WERI-Rb-1 (cell line): ENCODE results near the gene PIBF1.

ENCODE experiments used
- DNase-seq: peaks from one replicate; pipeline ENCODE4 v3.0.0-alpha.2; 2020
- H3K27ac ChIP-seq: fragments of 250-450 bp; sonication (Bioruptor Pico); 2 replicates; pipeline ENCODE4 v1.5.1; 2020; ENCODE audit warnings: mild to moderate bottlenecking, moderate library complexity
- H3K27me3 ChIP-seq: fragments of 250-450 bp; sonication (Bioruptor Pico); 2 replicates; pipeline ENCODE4 v1.5.1; 2021; ENCODE audit warnings: mild to moderate bottlenecking, low read depth, moderate library complexity; ENCODE audit not compliant: insufficient read depth, severe bottlenecking
- H3K36me3 ChIP-seq: fragments of 250-450 bp; sonication (Bioruptor Pico); 2 replicates; pipeline ENCODE4 v1.5.1; 2020; ENCODE audit warnings: mild to moderate bottlenecking, moderate library complexity
- H3K4me3 ChIP-seq: 2 replicates; pipeline ENCODE4 v1.5.1; 2011; ENCODE audit warnings: low read depth, mild to moderate bottlenecking, control low read depth, low read length
- H3K9me3 ChIP-seq: fragments of 250-450 bp; sonication (Bioruptor Pico); 2 replicates; pipeline ENCODE4 v1.5.1; 2021; ENCODE audit warnings: mild to moderate bottlenecking, moderate library complexity; ENCODE audit not compliant: severe bottlenecking
- TF ChIP-seq, protein P1 (sequence below): IDR thresholded peaks from 2 replicates; pipeline ENCODE4 v1.5.1; 2011; ENCODE audit warnings: low read depth, mild to moderate bottlenecking, control low read depth, inconsistent platforms, low read length

The PIBF1 gene

DNA sequence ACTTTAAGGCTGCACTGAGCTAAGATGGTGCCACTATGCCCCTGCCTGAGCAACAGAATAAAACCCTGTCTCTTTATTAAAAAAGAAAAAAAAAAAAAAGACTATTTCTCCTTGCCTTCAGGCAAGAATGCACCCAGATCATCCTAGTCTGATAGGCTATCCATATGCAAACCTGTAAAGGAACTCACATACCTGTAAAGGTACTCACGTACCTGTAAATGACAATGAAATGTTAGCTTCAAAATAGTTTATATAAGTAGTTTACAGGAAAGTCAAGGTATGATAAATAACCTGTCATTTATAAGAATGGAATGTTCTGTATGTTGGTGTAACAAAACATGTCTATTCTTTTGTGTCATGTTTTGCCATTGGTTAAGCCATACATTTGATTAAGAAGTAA is 86.3 kb downstream of the PIBF1 start:
- no peak for DNase-seq
- H3K27ac ChIP-seq: no peak overlapping the region
- H3K36me3 ChIP-seq: peaks cover 3% of the 10 kb centered on the region
- H3K27me3 ChIP-seq: no peaks in the 10 kb centered on the region
- TF ChIP-seq, protein P1, sequence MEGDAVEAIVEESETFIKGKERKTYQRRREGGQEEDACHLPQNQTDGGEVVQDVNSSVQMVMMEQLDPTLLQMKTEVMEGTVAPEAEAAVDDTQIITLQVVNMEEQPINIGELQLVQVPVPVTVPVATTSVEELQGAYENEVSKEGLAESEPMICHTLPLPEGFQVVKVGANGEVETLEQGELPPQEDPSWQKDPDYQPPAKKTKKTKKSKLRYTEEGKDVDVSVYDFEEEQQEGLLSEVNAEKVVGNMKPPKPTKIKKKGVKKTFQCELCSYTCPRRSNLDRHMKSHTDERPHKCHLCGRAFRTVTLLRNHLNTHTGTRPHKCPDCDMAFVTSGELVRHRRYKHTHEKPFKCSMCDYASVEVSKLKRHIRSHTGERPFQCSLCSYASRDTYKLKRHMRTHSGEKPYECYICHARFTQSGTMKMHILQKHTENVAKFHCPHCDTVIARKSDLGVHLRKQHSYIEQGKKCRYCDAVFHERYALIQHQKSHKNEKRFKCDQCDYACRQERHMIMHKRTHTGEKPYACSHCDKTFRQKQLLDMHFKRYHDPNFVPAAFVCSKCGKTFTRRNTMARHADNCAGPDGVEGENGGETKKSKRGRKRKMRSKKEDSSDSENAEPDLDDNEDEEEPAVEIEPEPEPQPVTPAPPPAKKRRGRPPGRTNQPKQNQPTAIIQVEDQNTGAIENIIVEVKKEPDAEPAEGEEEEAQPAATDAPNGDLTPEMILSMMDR: no peak
- no peaks in the 10 kb centered on the region for H3K9me3 ChIP-seq
- no peak overlapping the region for H3K4me3 ChIP-seq

DNA sequence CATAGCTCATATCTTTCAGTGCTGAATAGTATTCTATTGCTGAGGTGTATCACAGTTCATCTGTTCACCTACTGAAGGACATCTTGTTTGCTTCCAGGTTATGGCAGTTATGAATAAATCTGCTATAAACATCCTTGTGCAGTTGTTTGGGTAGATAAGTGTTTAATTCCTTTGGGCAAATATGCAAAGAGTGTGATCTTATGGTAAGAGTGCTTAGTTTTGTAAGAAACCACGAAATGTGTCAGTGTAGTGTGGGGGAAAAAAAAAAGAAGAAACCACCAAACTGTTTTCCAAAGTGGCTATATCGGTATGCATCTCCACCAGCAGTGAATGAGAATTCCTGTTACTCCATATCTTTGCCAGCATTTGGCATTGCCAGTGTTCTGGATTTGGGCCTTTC is 93.3 kb downstream of the PIBF1 start:
- no peak overlapping the region for H3K4me3 ChIP-seq
- no peak overlapping the region for H3K27ac ChIP-seq
- DNase-seq: no peak
- no peaks in the 10 kb centered on the region for H3K9me3 ChIP-seq
- H3K36me3 ChIP-seq: no peaks in the 10 kb centered on the region; the same call in 1 of the 2 replicates
- H3K27me3 ChIP-seq: no peaks in the 10 kb centered on the region
- TF ChIP-seq, protein P1: no peak

DNA sequence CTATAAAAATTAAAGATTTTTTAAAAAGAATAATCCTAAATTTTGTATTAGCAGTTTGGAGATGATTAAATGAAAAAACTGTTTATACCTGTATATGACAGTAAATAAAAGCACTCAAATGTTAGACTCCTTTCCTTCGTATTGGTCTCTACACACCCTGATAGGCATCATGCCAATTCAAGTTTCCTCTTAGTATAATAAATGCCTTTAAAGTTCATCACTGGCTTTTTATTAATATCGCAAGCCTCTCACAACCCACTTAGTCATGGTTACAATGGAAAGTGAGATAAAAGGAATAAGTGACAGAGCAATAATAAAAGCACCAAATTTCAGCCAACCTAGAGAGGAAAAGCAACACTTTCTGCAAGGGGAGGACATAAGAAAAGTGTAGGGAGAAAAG is 102.2 kb downstream of the PIBF1 start:
- TF ChIP-seq, protein P1: no peak
- H3K27ac ChIP-seq: no peak overlapping the region
- no peaks in the 10 kb centered on the region for H3K27me3 ChIP-seq
- no peaks in the 10 kb centered on the region for H3K9me3 ChIP-seq
- H3K4me3 ChIP-seq: no peak overlapping the region
- DNase-seq: no peak
- no peaks in the 10 kb centered on the region; the same call in 1 of the 2 replicates for H3K36me3 ChIP-seq

DNA sequence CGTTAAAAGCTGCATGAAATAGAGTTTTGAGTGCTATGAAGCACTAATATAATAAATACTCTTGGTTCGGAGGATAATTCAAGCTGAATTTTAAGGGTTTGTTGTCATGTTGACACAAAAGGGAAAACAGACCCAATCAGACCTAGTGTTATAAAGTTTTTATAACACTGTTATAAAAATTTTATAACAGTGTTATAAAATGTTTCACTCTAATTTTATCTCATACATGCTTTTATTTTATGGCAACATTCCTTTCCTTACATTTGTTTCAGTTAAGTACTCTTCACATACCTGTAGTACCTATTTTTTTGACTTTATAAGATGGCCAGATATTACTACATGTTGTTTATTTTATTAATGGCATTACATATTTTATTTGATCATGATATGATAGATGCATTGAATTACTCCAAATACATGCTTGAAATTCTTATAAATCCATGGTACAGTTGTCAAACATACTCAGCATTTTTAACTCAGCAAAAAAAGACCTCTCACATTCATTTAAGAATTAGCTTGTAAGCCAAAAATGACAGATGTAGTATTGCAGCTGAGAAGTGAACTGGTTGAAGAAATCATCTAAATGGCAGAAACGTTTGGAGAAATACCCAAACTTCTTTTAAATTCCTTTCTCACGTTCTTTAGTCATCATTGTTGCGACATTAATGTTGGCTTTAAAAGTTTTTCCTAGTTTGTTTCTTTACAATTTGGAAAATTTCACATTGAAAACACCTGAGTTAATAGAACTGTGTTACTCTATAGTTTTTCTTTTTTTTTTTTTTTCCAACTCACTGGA is 104.5 kb downstream of the PIBF1 start:
- H3K9me3 ChIP-seq: no peaks in the 10 kb centered on the region
- no peaks in the 10 kb centered on the region for H3K36me3 ChIP-seq
- DNase-seq: no peak
- no peaks in the 10 kb centered on the region for H3K27me3 ChIP-seq
- no peak overlapping the region for H3K4me3 ChIP-seq
- no peak overlapping the region for H3K27ac ChIP-seq
- TF ChIP-seq, protein P1: no peak

DNA sequence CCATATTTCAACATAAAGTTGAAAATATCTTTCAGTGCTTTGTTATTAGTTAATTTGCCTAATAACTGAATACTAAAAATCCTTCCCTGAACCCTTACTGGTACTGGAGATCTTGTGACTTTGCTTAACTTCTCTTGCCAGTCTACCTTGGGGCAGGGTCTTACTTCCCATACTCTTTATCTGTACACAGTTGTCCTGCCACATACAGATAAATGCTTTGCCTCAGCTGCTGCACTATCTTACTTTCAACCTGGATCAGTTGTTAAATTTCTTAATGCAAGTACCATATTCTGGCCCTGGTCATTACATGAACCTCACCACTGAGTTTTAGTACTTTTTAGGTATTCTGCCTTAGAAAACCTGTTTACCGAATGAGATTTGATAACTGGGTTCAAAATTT is 107.6 kb downstream of the PIBF1 start:
- TF ChIP-seq, protein P1: no peak
- H3K27ac ChIP-seq: no peak overlapping the region
- no peak for DNase-seq
- no peak overlapping the region for H3K4me3 ChIP-seq
- no peaks in the 10 kb centered on the region for H3K9me3 ChIP-seq
- no peaks in the 10 kb centered on the region for H3K27me3 ChIP-seq
- 0 out of 2 replicates have a peak, but pooled peaks cover 2% of the 10 kb centered on the region for H3K36me3 ChIP-seq

DNA sequence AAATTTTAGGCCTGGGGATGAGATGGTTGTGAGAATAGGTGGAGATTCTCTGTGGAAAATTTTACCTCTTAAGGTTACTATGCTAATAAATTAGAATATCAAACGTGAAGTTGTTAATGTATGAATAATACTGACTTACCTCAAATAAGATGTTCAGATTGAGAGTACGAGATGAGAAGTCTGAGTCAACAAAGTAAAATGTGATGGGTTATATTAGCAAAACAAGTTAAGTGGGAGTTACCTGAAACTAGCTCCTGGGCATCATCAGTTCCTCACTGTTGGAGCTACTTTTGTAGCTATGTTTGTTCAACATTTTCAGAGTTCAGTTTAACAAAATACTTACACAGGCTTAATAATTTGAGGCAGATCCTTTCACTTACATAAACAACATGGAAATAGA is 108.6 kb downstream of the PIBF1 start:
- Histone ChIP-seq H3K27ac (no peak overlapping the region), H3K27me3 (no peaks in the 10 kb centered on the region), H3K9me3 (no peaks in the 10 kb centered on the region), H3K36me3 (0 out of 2 replicates have a peak, but pooled peaks cover 2% of the 10 kb centered on the region), H3K4me3 (no peak overlapping the region)
- TF ChIP-seq, protein P1: no peak
- DNase-seq: no peak
